ENCODE results near the gene SBK1.
"Not testable (repeated sequence)": the region's sequence is repeated elsewhere in the genome, so short reads cannot be mapped to it uniquely, and the experiment has no call there.

Gene SBK1

DNA sequence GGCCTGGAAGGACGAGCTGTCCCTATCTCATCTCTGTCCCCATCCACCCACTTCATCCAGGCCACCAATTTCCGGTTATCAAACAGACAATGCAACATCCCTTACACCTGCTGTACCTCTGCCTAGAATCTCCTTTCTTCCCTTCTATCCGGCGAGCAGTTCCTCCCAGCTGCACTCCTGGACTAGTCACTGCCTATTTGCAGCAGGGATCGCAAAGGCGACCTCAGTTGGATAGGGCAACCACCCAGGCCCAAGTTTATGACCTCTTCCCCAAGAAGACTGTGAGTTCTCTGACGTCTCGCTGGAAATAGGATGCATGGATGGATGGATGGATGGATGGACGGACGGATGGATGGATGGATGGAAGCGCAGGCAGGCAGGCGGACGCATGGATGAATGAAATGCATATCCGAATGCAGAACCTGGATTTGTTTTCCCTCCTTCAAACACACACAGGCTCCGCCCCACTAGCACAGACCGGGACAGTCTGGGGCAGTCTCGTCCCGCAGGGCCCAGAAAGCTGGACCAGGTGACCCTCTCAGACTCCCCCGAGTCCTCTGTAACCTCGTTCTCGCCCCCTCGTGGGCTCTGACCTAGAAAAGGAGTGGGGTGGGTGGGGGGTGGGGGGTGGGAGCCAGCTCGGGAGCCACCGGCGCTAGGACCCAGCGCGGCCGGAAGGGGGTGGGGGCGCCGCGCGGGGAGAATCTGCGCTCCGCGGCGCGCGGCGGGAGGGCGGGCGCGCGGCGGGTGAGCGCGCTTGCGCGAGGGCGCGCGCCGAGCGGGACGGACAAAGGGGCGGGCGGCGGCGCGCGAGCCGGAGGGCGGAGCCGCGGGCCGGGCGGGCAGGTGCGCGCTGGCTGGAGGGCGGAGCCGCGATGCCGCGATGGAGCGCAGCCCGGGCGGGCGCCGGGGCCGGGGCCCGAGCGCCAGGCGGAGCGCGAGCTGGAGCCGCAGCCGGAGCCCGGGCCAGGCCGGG lies at the start of gene SBK1:
Gene SBK1 (plus strand): TSS at position 875 of the 976 bp plus-strand sequence. CDS start 24,867 bp downstream, outside the sequence.
- peak; percentile 89 for DNase-seq

DNA sequence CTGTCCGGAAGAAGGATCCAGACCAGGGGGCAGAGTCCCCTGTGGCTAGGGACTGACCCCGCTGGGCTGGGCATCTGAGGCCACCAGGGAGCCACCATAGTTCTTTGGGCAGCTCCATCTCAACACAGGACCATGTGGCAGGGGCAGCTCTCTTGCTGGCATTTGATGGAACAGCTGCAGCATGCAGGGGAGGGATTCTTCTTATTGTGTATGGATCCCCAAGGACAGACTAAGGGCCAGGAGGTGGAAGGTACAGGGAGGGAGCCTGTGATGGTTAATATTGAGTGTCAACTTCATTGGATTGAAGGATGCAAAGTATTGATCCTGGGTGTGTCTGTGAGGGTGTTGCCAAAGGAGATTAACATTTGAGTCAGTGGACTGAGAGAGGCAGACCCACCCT lies 42.8 kb upstream of the SBK1 start:
- DNase-seq: not testable (repeated sequence)

DNA sequence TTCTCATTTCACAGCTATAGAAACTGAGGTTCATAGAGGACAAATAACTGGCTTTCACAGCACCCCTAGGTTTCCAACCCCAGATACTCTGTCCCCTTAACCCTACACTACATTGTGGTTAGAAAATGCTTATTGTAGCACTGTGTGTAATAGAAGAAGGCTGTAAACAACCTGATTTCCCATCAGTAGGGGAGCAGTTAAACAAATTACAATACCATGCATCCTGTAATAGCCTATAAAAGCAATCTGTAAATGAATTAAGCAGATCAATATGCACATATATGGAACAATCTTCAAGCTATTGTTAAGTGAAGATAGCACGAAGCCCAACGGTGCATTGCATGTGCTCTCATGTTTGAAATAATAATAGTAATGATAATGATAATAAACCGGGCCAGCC lies 41.3 kb upstream of the SBK1 start:
- DNase-seq: no peak

DNA sequence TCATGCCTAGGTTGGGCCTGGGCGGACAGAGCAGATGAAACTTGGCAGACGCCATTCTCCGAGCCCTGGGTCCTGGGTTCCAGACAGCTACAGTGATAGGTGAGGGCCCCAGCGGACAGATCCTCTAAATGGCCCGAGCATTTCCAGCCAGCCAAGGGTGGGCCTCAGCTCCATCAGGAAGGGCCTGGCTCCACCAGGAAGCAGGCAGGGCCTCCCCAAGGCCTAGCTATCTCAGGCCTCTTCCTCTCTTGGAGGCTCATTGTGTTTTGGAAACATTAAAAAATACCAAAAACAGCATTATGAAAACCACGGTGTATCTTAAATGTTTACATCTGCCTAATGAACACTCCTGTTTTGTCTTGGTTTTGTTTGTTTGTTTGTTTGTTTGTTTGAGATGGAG lies 38.2 kb upstream of the SBK1 start:
- no peak for DNase-seq

DNA sequence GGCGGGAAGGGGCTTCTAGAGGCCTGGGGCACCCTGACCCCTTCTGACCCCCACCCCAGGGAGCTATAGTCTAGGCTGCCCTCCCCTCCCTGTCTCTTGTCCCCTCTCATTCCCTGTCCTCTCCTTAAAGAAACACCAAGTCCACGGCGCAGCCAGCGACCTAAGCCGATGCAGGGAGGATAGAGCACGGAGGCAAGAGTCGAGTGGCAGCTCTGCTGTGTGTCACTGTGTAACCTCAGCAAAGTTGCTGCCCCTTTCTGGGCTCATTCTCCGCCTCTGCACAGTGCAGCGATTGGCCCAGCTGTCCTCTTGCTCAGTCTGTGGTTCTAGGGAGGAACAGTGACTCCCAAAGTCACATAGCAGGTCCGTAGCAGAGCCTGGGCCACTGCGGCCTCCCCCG lies 36.5 kb upstream of the SBK1 start:
- no peak for DNase-seq

DNA sequence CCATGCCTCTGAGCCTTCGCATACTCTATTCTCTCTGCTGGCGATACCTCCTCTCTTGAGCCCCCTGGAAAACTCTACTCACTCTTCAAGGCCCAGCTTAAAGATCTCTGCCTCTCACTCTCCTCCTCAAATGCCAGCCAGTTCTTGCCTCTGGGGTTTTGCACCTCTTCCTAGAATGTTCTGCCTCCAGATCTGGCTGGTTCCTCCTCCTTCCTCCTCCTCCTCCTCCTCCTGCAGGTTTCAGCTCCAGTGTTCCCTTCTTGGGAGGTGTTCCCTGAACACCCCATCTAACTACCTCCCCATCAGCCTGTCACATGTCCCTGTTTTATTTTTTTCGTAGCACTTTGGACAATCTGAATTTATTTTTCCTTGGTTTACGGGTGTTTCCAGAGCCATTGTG lies 35.1 kb upstream of the SBK1 start:
- DNase-seq: no peak

DNA sequence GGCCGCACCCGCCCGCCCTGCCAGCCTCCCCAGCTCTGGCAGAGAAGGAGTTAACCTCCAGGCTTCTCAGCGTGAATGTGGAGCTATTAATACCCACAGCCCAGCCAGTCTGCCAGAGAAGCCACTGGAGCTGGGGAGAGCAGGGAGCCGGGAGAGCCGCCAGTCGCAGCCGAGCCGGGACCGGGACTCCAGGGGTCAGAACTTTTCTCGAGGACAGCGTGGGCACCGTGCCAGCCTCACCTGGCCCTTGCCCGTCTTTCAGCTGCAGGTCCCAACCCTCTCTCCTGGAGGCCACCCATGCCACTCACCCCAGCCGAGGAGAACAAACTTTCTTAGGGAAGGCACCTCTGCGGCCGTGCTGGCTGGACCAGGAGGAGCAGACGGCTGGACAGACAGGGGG lies 33.8 kb upstream of the SBK1 start:
- DNase-seq: no peak

DNA sequence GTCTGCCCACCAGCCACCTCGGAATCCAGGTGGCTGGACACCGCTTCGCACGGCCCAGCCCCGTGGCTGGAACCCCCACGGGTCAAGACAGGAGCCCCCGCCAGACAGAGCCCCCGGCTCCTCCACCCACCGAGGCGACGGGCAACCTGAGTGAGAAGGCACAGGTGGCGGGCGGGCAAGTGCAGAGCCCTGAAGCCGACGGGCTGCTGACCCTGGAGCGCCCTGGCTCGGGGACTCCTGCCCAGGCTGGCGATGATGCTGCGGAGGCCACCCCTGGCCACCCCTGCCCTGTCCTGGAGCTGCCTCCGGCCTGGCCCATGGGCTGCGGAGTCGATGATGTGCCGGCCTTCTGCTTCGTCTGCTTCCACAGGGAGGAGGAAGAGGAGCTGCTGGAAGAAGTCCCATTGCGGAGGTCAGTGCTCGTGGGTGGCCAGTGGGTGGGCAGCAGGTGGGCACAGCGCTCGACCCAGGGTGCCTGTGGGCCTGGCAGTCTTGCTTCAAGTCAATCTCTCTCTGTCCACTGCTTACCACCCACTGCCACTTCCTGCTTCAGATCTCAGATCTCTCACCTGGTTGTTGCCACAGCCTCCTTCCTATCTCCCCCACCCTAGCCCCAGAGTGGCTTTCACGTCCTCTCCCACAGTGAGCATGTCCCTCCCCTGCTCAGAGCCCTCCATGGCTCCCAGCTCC lies 33.1 kb upstream of the SBK1 start:
- no peak for DNase-seq

DNA sequence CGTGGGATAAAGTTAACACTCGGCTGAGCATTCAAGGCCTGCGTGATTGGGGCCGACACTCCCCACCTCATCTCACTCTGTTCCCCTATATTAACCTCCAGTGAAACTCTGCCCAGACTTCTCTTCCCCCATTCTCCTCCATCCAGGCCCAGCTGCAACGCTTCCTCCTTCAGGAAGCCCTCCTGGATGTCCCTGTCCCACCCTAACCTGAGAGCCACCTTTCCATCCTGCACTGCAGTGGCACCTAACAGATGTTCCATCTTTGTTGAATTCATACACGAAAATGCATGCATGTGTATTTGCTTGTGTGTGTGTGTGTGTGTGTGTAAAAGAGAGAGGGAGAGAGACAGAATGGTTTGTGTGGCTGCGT lies 32.6 kb upstream of the SBK1 start:
- DNase-seq: no peak

DNA sequence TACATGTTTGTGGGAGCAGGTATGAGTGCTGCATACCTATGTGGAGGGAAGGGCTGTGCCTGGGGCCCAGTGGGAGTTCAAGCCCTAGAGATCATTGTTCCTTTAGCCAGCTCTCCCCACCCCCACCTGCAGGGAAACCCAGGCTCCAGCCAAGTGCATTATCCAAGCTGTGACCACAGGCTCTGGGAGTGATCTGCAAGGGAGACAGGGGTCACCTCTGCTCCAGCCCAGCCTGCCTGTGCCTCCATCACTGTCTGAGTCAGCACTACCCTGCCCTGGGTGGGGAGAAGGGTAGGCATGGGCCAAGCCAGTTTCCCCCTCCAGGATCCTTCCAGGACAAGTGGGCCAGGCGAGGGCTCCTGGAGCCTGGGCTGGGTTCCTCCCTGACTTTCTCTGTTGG lies 32.1 kb upstream of the SBK1 start:
- no peak for DNase-seq

DNA sequence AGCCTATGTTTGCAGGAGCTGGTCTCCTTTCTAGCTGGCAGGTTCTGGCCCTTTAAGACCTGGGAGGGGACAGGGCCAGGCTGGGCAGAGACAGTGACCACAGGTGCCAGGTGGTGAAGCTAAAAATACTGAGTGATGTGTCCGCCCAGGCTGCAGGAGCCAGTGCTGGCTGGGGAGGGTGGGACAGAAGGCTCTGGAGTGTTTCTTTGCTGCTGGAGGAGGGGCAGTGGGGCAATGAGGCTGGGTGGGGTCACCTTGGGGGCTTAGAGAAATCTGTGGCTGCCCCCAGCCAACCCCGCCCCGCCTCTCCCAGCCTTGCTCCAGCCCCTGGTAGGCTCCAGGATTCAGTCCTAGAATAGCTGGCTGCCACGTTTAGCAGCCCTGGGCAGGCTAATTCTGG lies 30.4 kb upstream of the SBK1 start:
- no peak for DNase-seq

DNA sequence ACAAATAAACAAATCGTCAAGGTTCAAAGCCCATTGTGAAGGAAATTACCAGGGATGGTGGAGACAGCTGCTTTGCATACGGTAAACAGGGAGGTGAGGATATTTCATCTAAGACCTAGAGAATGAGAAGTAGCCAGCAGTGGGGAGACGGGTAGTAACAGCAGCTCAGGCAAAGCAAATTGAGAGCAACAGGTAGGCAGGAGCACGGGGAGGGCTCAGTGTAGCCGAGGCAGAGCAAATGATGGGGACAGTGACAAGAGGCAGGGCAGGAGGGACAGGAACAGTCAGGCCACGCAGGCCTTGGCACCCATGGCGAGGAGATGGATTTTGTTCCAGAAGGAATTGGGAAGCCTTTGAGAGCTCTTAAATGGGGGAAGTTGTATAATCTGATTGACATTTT lies 29.0 kb upstream of the SBK1 start:
- DNase-seq: no peak

DNA sequence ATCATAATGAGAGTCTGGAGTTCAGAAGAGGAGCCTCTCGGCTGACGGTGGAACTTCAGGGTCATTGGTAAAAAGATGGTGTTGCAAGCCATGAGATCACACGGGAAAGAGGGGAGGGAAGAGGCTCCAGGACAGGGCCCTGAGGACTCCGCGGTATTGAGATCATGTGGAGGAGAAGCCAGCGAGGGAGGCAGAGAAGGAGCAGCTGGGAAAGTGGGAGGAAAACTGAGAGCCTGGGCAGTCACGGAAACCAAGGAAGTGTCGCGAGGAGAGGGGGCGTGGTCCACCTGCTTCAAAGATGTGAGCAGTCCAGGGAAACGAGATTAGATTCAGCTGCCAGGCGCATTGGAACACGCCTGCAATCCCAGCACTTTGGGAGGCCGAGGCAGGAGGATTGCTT lies 27.7 kb upstream of the SBK1 start:
- no peak for DNase-seq

DNA sequence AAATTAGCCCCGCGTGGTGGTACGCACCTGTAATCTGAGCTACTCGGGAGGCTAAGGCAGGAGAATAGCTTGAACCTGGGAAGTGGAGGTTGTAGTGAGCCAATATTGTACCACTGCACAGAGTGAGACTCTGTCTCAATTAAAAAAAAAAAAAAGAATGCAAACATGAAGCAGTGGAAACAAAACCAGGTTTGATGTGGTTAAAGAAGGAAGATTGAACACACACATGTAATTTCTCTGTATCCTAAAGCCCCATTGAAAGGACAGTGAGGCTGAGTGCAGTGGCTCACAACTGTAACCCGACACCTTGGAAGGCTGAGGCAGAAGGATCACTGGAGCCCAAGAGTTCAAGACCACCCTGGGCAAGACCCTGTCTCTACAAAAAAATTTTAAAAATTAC lies 26.5 kb upstream of the SBK1 start:
- DNase-seq: no peak

DNA sequence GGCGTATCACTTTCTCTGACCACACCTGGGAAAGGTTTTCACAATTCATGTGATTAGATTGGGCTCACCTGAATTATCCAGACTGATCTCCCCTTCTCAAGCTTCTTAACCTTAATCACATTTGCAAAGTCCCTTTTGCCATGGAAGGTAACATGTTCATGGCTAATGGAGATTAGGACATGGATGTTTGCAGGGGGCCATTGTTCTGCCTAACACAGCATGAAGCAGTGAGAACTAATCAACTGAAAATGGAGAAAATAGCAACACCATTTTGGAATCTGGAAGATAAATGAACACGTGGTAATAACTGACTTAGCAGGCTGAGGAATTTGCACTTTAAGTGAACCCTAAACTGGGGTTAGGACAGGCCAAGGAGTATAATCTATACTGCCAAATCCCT lies 25.0 kb upstream of the SBK1 start:
- no peak for DNase-seq

DNA sequence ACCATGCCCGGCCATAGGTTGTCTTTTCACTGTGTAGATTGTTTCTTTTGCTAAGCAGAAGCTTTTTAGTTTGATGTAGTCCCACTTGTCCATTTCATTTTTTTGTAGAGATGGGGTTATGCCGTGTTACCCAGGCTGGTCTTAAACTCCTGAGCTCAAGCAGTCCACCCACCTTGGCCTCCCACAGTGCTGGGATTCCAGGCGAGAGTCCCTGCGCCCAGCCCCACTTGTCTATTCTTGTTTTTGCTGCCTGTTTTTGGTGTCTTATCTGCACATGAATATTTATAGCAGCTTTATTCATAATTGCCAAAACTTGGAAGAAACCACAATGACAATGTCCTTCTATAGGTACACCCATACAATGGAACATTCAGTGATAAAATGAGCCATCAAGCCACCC lies 18.8 kb upstream of the SBK1 start:
- no peak for DNase-seq

DNA sequence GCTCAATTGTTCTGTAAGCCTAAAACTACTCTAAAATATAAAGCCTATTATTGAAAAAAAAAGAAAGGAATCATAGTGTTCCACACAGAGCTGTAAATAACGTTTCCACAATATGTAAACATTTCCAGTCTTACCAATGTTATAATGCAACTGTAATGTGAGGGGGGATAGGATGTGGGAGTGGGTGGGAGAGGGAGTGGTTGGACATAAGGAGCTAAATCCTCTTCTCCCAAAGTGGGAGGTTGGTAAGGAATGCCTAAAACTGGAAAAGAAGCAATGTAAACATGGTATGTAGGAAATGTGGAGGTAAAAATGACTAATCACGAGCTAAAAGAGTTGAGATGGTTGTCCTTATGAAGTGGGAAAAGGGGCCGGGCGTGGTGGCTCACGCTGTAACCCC lies 17.6 kb upstream of the SBK1 start:
- DNase-seq: no peak

DNA sequence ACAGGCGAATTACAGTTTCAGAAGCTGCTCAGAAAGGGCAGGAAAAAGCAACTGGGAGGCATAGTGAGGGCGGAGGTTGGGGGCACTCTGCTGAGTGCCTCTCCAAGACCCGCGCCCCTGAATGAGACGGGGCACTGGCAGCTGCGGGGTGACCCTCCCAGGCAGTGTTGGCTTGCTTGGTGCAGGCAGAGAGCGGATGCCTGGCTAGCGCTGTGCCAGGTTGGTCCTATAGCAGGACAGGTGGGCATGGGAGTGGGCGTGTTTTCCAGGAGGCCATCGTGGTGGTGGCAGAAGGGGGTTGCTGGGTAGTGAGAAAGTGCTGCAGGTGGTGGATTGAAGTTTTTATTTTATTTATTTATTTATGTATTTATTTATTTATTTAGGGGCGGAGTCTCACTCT lies 16.0 kb upstream of the SBK1 start:
- no peak for DNase-seq

DNA sequence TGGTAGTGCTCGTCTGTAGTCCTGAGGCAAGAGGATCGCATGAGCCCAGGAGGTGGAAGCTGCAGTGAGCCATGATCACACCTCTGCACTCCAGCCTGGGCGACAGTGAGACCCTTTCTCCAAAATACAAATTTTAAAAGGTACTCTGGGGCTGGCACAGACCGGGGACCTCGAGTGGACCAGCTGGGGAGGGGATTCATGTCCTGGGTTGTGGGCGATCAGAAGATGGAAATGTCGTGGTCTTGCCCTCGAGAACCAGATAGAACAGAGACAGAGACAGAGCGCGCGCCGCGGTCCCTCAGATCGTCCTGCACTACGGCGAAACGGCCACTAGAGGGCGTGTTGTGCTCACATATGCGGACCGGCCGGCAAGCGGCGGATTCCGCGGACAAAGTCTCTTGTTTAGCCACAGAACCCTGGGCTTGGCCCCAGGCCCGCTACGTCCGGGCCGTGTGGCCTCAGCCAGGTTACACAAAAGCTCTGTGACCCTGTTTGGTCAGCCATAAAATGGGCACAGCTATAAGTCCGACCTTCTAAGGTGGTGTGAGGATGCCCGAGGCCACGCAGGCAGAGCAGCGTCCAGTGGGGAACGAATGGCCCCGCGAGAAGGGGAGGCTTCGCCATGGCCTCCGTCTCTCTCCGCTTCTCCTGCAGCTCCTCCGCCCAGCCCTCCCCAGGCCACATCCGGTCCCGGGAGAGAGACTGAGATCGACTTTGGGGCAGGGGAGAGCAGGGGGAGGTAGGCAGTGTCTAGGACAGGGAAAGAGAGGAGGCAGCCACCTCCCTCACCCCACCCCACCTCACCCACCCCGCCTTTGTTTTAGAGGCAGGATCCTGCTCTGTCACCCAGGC lies 14.6 kb upstream of the SBK1 start:
- DNase-seq: peak; percentile 80

DNA sequence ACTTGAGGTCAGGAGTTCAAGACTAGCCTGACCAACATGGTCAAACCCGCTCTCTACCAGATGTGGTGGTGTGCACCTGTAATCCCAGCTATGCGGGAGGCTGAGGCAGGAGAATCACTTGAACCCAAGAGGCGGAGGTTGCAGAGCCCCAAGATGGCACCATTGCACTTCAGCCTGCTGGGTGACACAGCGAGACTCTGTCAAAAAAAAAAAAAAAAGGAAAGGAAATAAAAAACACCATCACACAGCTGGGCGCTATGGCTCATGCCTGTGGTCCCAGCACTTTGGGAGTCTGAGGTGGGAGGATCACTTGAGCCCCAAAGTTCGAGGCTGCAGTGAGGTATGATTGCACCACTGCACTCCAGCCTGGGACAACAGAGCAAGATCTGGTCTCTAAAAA lies 13.3 kb upstream of the SBK1 start:
- DNase-seq: no peak

DNA sequence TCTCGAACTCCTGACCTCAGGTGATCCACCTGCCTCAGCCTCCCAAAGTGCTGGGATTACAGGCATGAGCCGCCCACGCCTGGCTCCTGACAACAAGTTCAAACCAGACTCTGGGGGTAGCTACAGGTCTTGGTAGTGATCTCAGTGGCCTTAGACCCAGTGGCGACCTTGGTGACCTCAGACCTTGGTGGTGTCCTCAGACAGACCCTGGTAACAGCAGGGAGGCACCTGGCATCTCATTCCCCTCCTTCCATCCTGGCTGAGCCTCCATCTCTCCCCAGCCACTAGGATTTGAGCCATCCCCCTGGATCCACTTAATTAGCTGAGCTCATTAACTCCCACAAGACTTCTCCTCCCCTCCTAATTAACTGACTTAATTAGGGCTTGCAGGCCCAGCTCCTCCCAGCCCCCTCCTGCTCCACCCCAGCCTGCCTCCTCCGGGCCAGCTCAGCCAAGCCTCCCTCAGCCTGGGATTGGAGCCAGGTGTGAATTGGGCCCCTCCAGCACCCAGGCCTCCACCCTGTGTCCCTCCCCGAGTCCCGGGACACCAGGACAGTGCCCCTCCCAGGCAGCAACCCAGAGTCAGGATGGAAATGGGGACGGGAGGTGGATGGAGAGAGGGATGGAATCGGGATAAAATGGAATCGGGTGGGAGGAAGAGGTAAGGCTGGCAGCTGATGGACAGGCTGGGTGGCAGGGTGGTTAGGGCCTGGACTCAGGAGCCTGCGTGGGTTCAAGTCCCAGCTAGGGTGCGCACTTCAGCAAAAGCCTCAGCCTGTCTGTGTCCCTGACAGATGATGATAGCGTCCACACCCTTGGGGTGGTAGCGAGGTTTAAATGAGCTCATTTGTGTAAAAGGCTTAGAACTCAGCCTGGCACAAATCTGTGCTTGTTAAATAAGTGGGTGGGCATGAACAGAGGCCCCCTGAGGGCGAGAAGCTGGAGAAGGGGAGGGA lies 11.2 kb upstream of the SBK1 start:
- DNase-seq: no peak

DNA sequence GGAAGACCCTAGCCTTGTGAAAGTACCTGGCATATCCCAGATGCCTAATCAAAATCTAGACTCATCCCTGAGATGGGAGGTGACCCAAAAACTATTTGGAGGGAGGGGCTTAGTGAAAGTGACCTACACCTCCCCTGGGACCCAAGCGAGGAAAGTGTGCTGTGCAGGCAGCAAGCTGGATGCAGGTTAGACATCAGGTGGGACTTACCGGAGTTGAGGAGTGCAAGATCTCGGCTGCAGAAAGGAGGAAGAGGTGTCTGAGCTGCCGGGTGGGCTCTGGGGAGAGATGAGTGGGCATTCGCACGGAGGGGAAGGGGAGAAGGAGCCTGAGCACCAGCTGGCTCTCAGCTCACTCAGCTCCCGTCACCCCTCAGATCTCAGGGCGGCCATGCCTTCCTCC lies 10.3 kb upstream of the SBK1 start:
- DNase-seq: no peak
